GM19043 (cell line): ENCODE results near the gene MYLK3.
"Not testable (repeated sequence)": the region's sequence is repeated elsewhere in the genome, so short reads cannot be mapped to it uniquely, and the experiment has no call there.

Experiments
- ATAC-seq: cut with Tn5 transposase; IDR thresholded peaks from one replicate; pipeline ENCODE4 v1.9.1; 2021; ENCODE audit warnings: low read depth; ENCODE audit not compliant: unreplicated experiment

MYLK3 gene

DNA sequence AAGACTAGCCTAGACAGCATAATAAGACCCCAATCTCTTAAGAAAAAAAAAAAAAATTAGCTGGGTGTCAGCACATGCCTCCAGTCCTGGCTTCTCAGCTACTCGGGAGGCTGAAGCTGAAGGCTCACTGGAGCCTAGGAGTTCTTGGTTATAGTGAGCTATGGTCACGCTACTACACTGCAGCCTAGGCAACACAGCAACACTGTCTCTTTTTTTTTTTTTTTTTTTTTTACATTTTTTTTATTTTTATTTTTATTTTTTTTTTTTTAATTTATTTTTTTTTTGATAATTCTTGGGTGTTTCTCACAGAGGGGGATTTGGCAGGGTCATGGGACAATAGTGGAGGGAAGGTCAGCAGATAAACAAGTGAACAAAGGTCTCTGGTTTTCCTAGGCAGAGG, 54.5 kb downstream of the MYLK3 start:
- ATAC-seq: no peak

DNA sequence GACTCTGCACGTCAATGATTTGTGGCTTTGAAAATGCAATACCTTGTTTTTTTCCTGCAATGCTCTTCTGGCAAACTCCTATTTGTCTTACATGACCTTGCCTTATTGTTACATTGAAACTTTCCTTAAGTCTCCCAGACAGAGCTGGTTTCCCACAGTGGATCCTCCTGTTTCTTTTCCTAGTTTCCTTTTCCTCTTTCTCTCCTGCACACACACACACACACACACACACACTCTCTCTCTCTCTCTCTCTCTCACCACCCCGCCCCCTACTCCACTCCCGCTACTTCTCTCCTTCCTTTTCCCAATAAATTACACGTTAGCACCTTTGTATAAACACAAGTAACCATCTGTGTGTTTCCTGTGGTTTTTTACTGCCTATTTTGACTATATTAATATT, 56.4 kb downstream of the MYLK3 start:
- no peak for ATAC-seq

DNA sequence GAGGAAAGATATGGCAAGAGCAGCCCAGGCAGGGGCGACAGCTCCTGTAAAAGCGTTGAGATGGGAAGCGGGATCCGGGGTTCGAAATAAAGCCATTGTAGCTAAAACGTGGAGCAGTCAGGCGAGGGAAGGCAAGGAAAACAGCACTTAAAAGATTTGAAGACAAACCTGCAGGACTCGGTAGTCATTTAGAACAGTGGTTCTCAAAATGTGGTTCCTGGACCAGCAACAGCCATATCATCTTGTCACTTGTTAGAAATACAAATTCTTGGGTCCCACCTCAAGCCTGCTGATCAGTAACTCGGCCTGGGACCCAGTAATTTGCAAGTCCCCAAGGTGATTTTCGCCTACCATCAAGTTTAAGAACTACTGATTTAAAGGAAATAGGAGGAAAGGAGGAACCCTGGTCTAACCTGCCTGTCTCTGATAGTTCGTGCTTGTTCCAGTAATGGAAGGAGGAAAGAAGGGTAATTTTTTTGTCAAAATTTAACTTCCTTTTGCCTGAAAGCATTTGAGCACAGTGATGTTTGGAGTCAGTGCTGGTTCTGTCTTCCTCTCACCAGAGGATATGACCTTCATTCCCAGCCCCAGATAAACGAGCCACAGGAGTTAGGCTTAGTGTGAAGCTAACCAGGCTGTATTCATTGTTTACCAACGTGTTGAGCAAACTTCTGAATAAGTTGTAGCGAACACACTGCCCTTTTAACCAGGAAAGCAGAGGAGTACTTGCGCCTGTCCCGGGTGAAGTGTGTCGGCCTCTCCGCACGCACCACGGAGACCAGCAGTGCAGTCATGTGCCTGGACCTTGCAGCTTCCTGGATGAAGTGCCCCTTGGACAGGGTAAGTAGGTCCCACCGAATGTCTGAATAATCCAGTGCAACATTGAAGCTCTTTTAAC, 57.6 kb downstream of the MYLK3 start:
- ATAC-seq: no peak

DNA sequence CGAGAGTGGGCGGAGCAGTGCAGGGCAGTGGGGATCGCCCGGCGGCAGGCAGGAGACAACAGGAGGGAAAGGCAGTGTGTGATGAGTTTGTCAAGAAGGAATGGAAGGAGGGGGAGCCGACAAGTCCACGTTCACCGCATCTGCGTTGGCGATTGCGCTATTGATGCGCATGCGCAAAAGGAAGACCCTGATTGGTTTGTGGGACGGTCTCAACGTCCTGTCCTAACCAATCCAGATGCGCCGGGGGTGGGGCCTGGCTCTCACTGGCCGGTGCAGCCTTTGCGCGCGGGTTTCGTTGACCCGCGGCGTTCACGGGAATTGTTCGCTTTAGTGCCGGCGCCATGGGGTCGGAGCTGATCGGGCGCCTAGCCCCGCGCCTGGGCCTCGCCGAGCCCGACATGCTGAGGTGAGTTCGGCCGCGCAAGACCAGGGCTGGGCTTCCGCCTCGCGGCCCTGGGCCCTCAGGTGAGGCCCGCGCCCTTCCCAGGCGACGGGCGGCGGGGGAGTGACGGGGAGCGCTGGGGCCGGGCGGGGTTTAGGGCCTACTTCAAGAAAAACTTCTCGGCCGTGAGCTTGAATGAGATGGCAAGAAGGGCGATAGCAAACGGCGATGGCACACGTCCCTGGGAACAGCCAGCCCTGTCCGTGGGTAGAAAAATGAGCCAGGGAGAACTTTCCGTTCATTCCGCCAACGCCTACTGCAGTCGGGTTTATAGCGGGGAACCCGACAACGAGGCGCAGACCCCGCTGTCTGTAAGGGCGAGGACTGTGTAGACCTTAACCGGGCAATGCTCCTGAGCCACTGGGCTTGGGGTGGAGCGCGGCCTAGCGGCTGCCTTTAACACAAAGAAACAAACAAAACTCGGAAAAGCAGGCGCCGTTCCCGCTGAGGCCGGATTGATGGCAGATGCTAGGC, 58.5 kb downstream of the MYLK3 start, which contains the start of gene ORC6:
Gene ORC6, plus strand, starts transcription at position 295 of the 916 bp plus-strand sequence. Its CDS starts 47 bp downstream, at position 342.
- peak; percentile 58 for ATAC-seq

DNA sequence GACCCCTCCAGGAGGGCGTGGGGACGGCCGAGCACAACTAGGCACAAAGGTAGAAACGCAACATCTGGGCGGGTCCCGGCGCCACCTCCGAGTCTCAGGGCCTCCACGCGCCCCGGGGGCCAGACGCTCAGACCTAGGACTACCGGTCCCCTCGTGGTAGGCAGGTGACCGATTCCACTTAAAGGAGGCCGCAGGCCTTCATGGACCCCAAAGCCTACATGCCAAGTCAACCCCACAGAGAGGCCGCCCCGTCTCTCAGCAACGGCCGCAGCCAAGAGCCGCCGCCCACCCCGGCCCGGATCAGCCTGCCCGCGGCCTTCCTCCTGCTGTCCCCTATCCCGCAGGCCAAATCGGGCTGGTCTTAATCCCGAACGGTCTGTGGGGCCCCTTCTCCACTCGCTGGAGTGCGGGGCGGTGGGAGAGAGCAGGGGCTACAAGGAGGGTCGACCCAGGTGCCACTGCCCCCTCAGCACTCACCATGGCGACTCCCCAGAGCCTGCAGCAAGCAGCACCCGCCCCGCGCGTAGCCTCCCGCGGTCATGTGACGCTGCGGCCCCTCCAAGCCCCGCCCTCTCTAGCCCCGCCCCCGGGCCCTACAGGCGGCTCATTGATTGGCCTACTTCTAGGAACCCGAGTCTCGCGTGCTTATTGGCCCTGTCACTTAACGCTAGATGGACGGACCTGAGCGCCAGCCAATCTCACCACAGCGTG, 59.3 kb downstream of the MYLK3 start, which contains the start of gene VPS35:
Gene VPS35, minus strand, starts transcription at position 525 of the 711 bp plus-strand sequence. Its CDS starts 45 bp downstream, at position 480.
- peak; percentile 82 for ATAC-seq

DNA sequence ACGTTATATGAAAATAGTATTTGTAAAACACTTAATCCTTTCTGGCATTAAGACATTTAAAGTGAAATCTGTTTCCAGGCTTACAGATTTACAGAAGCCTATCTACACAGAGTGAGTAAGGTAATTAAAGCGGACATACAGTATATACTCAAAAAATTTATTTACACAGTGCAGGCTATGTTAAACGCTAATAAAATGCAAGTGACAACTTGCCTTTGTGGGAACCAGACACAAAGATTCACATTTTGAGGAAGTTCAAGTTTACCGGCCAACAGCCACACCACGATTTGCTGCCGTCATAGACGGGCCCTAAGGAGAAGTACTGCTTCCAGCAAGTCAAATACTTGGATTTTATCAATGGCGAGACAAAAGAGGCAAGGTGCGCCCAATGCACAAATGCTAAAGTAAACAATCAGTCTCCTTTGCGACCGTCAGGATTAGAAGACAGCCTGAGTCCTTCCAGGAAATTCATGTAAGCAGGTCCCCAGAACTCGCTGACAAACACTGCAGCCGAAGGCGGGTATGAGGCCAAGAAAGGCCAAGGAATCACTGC, 60.0 kb downstream of the MYLK3 start:
- no peak for ATAC-seq

DNA sequence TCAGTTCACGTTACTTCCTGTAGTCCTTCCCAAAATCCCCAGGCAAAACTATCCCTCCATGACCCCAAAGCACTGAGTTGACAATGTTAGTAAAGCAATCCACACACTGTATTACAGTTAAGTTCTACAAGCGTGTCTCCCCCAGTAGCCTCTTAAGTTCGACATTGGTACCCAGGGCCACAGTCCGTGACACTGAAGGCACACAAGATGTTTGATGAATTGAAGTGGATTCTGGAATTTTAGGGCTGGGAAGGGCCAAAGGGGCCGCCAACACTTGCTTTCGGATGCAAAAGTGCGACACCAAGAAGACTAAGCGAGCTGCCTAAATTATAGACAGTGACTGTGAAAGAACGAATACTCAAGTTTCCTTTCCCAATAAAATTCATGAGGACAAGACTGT, 60.7 kb downstream of the MYLK3 start:
- no peak for ATAC-seq

DNA sequence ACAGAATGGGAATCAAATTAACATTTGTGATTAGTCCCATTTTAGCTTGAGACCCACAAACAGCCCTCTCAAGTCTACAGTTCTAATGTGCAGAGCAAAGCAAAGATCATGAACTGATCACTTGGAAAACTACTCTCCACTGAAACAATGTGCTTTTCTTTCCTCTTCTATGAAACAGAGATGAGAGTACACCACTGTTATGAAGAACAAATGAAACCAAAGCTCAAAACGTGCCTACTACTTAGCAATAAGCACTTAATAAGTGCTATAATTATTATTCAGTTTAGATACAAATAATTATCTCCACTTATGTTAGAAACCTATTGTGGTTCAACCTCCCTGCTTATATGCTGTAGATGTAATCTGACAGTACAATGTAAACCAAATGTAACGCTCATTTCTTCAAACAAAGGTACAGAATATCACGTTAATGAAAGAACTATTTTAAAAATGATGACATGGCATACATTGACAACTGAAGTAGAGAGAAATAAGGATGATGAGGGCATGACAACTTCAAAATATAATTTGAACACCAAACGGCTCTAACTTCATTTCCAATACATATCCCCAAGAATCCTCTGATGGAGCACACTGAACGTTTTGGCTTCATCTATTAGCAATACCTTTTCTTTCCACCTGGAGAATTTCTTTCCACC, 61.2 kb downstream of the MYLK3 start:
- ATAC-seq: no peak

DNA sequence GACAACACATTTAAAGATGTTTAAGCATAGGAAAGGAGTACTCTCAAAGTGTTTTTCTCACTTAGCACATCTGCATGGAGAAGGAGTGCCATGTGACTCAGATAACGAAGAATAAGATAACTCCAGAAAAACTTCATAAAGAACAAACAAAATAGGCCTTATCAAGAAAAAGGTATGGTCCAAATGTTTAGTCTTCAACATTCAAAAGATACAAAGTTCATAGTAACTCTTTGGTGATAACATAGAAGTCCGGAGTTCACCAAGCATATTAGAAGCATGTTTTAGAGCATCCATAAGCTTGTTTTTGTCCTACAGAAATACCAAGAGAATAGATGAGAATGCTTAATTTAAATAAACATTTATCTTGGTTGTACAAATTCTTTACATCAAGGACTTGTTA, 66.3 kb downstream of the MYLK3 start:
- ATAC-seq: not testable (repeated sequence)

DNA sequence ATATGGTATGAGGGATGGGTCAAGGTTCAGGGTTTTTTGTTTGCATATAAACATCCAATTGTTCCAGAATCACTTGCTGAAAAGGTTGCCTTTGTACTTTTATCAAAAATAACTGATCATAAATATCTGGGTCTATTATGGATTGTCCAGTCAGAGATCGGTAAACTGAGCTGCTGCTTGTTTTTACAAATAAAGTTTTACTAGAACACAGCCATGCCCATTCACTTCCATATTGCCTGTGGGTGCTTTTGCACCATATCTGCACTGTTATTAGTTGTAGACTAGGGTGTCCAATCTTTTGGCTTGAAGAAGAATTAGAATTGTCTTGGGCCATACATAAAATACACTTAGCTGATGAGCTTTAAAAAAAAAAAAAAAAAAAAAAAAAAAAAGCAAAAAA, 70.2 kb downstream of the MYLK3 start:
- ATAC-seq: not testable (repeated sequence)

DNA sequence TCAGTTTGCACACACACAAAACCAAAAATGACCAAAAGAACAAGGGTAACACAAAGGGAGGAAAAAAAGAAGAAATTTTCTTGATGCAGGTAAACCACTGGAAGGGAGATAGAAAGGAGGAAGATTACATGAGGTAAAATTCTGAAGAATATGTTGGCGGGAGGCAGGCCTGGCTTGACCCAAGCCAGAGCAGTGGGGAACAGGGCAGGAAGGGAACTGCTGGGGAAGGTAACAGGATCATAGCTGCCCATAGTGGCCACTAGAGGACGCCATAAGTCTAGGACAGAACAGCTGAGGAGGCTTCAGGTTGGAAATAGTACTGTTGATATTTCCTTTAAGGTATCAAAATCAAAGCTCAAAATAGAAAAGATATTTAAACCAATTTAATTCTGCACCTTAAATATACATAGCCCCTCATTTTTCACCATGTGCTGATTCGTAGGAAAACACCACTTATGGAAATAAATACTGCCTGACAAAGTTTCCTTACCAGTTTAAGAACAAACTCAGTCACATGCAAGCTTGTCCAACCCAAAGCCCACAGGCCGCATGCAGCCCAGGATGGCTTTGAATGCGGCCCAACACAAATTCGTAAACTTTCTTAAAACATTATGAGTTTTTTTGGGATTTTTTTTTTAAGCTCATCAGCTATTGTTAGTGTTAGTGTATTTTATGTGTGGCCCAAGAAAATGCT, 74.7 kb downstream of the MYLK3 start:
- ATAC-seq: peak; percentile 77

DNA sequence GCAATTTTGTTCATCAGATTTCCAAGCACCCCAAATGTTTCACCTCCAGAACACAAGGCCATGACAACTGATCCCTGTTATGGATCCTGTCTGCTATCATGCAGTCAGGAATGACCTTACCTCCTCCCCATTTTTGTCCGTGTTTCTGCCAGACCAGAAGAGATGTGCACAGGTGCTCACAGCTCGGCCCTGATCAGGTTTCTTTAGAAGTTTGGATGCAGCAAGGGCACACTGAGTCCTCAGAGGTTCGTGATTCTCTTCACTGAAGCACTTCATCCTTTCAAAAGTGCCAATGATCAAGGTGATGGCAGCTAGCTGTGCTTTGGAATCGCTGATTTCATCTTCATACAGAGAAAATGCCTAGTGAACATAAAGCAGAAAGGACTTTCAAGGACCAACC, 86.0 kb downstream of the MYLK3 start:
- no peak for ATAC-seq

DNA sequence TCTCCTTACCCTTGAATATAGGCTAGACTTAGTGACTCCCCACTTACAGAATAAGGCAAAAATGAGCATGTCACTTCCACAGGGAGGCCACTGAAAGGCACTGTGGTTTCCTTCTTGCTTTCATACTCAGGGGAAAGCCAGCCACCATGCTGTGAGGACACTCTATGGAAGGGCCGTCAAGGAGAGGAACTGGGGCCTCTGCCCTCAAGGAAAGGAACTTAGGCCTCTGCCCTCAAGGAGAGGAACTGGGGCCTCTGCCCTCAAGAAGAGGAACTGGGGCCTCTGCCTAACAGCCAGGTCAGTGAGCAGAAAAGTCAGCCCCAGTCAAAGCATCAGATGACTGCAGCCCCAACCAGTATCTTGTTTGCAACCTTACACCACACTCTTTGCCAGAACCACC, 89.2 kb downstream of the MYLK3 start:
- ATAC-seq: peak; percentile 93
